Measurements from ENCODE around the gene CMTM2. TPM values are rescaled to one million over a fixed set of nuclear protein-coding genes. Genes with fewer than 3 reads are reported as not detected.

Gene CMTM2
- total RNA-seq = under 1 TPM in 1 of 9 donors, not detected in 8; 0.52 TPM
- not detected for polyA plus RNA-seq
- long read RNA-seq, donor 1 = 0 reads
- long read RNA-seq, donor 2 = 0 reads
- long read RNA-seq, donor 3 = 0 reads

- WGBS, 4 donors = 18 to 45% (median 25%) methylated on average over 25 to 77 of the region's 77 CpGs
- Histone ChIP-seq H3K36me3 (no peaks in the 10 kb centered on the region), H3K4me1 (peaks cover 0 to 42% (median 16%) of the 10 kb centered on the region in 12 donors), H3K9me3 (no peaks in the 10 kb centered on the region), H3K27me3 (peaks cover 0 to 26% (median 12%) of the 10 kb centered on the region in 9 donors), H3K27ac (no peak within 1 kb of the TSS), H3K4me3 (peak within 1 kb of the TSS in 10 of 12 donors; percentile 21 to 53 (median 40))
- DNase-seq (peak in 1 of 5 donors; percentile 61), ATAC-seq (peak in 2 of 4 donors; percentile 20 to 26)
- intact Hi-C loops (cut with DNase I) = no loop called here
- no peak for TF ChIP-seq CTCF (IDR thresholded peaks at IDR 0.05)
Observed at GRCh38 chr16:66578651-66579531, at the start of gene CMTM2. TSS of gene CMTM2 (plus strand) at chr16:66579463. CDS start at chr16:66579608, 145 bp downstream.

GRCh38 chr16:66529475-66529874 is 49.8 kb upstream of the CMTM2 start:
- no peak overlapping the region for H3K4me3 ChIP-seq
- intact Hi-C loops (cut with DNase I) = no loop called here

GRCh38 chr16:66534376-66534799 is 44.9 kb upstream of the CMTM2 start:
- intact Hi-C loops (cut with DNase I) = no loop called here
- WGBS, 4 donors = 24 to 69% (median 62%) methylated on average over 1 of the region's 1 CpG
- peak in 1 of 4 donors; percentile 41 for ATAC-seq

More at GRCh38 chr16:66529475-66529874, 49.8 kb upstream of the CMTM2 start:
- Histone ChIP-seq H3K27ac (no peak overlapping the region), H3K36me3 (peaks cover 0 to 97% (median 78%) of the 10 kb centered on the region in 9 donors), H3K4me1 (peaks cover 0 to 27% (median 0%) of the 10 kb centered on the region in 12 donors), H3K9me3 (no peaks in the 10 kb centered on the region), H3K27me3 (no peaks in the 10 kb centered on the region)
- ATAC-seq (no peak), DNase-seq (no peak)
- 84 to 94% (median 90%) methylated on average over 6 of the region's 6 CpGs for whole genome bisulfite sequencing, 4 donors
- TF ChIP-seq CTCF (IDR thresholded peaks at IDR 0.05) (no peak), POLR2A (IDR thresholded peaks at IDR 0.05) (no peak)

More at GRCh38 chr16:66534376-66534799, 44.9 kb upstream of the CMTM2 start:
- H3K4me1 ChIP-seq = peaks cover 0 to 11% (median 0%) of the 10 kb centered on the region in 12 donors
- no peak overlapping the region for H3K4me3 ChIP-seq
- peaks cover 0 to 89% (median 69%) of the 10 kb centered on the region in 9 donors for H3K36me3 ChIP-seq
- H3K27ac ChIP-seq = no peak overlapping the region
- DNase-seq = no peak
- H3K27me3 ChIP-seq = no peaks in the 10 kb centered on the region
- TF ChIP-seq CTCF (IDR thresholded peaks at IDR 0.05) (no peak), POLR2A (IDR thresholded peaks at IDR 0.05) (no peak)
- H3K9me3 ChIP-seq = no peaks in the 10 kb centered on the region

Data from heart left ventricle (tissue), 16 donors.